Fibroblast of lung (primary cell): ENCODE results near the gene GHDC.

Experiments used
- EZH2 ChIP-seq: IDR thresholded peaks from 2 replicates; pipeline ENCODE4 v1.5.1; 2012; ENCODE audit warnings: low read length, control low read depth, mild to moderate bottlenecking; ENCODE audit errors: missing control alignments
- TF ChIP-seq, protein P1 (sequence below), 2 donors: IDR thresholded peaks in 1 of 2; conservative IDR thresholded peaks in 1 of 2; 1 replicate in 1 of 2; 2 replicates in 1 of 2; pipeline ENCODE4 v1.5.1; 2011 to 2012; ENCODE audit warnings: low read length in 2 of 2, control low read depth in 1 of 2, inconsistent platforms in 1 of 2, low read depth in 1 of 2, mild to moderate bottlenecking in 1 of 2

DNA sequence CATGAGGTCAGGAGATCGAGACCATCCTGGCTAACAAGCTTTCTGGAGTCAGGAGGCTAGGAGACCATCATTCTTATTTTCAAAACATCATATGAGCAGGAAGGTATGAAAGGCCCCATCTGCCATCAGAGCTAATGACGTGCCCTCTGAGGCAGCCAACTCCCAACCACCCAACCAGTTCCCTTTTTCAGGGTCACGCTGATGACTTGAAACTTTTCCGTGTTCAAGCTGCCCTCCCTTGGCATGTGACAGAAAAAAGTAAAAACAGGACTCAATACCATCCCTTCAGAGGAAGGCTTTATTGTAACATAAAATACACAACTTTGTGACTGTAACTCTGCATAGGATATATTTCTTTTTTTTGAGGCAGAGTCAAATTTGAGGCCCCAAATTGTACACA, 4.6 kb upstream of the GHDC start:
- no peak for TF ChIP-seq EZH2
- TF ChIP-seq, protein P1, sequence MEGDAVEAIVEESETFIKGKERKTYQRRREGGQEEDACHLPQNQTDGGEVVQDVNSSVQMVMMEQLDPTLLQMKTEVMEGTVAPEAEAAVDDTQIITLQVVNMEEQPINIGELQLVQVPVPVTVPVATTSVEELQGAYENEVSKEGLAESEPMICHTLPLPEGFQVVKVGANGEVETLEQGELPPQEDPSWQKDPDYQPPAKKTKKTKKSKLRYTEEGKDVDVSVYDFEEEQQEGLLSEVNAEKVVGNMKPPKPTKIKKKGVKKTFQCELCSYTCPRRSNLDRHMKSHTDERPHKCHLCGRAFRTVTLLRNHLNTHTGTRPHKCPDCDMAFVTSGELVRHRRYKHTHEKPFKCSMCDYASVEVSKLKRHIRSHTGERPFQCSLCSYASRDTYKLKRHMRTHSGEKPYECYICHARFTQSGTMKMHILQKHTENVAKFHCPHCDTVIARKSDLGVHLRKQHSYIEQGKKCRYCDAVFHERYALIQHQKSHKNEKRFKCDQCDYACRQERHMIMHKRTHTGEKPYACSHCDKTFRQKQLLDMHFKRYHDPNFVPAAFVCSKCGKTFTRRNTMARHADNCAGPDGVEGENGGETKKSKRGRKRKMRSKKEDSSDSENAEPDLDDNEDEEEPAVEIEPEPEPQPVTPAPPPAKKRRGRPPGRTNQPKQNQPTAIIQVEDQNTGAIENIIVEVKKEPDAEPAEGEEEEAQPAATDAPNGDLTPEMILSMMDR (conservative IDR thresholded peaks at IDR 0.05 in 1 of 2, IDR thresholded peaks at IDR 0.05 in 1 of 2; ENCODE audit: low read depth in 1 of 2, low read length in 2 of 2), result no peak
